CD4-positive, alpha-beta memory T cell (primary cell): ENCODE data around the gene MYO3A. TPM values are rescaled to one million over a fixed set of nuclear protein-coding genes. Genes with fewer than 3 reads are reported as not detected.

ENCODE experiments used
- CTCF ChIA-PET: fragments of 350-600 bp; sonication (Branson Sonifier 250); formaldehyde crosslinking; loops from one replicate; lab custom pipeline; 2021; ENCODE audit warnings: inconsistent platforms; ENCODE audit not compliant: partially characterized antibody; lab: Charles Lee
- POLR2A ChIA-PET: fragments of 350-600 bp; sonication (Branson Sonifier 250); formaldehyde crosslinking; loops from one replicate; lab custom pipeline; 2021; ENCODE audit not compliant: partially characterized antibody; lab: Charles Lee
- DNase-seq, 5 donors: peaks; one replicate each; pipeline versions ENCODE4 v3.0.0 to v3.0.0-alpha.2; 2020 to 2022; ENCODE audit warnings: mixed read lengths in 1 of 5
- H3K27ac ChIP-seq: one replicate; pipeline ENCODE4 v1.7.0; 2013; ENCODE audit warnings: low read depth, low read length
- H3K27me3 ChIP-seq: 2 replicates; pipeline ENCODE4 v1.7.0; 2013; ENCODE audit warnings: mild to moderate bottlenecking, low read length, moderate library complexity; ENCODE audit not compliant: insufficient read depth
- H3K36me3 ChIP-seq: 2 replicates; pipeline ENCODE4 v1.7.0; 2013; ENCODE audit warnings: mild to moderate bottlenecking, low read length, moderate library complexity; ENCODE audit not compliant: insufficient read depth
- H3K4me1 ChIP-seq: 2 replicates; pipeline ENCODE4 v1.7.0; 2013; ENCODE audit warnings: mild to moderate bottlenecking, low read length, moderate library complexity; ENCODE audit not compliant: insufficient read depth
- H3K4me3 ChIP-seq, 2 donors: one replicate each; pipeline ENCODE4 v1.7.0; 2013; ENCODE audit warnings: low read length in 2 of 2, mild to moderate bottlenecking in 1 of 2
- H3K9me3 ChIP-seq, 2 donors: one replicate each; pipeline ENCODE4 v1.7.0; 2013; ENCODE audit warnings: low read length in 2 of 2, control low read depth in 1 of 2; ENCODE audit not compliant: control insufficient read depth in 1 of 2
- H3K27ac Mint-ChIP-seq, 7 donors: one replicate each; pipeline ENCODE4 v1.8.0; 2020 to 2021; ENCODE audit warnings: mixed read lengths in 7 of 7, mild to moderate bottlenecking in 6 of 7, inconsistent platforms in 3 of 7, moderate library complexity in 3 of 7
- H3K27me3 Mint-ChIP-seq, 2 donors: one replicate each; pipeline ENCODE4 v1.8.0; 2020 to 2021; ENCODE audit warnings: mixed read lengths in 2 of 2
- H3K36me3 Mint-ChIP-seq, 2 donors: one replicate each; pipeline ENCODE4 v1.8.0; 2020 to 2021; ENCODE audit warnings: mixed read lengths in 2 of 2, inconsistent platforms in 1 of 2, mild to moderate bottlenecking in 1 of 2
- H3K4me1 Mint-ChIP-seq, 4 donors: one replicate each; pipeline ENCODE4 v1.8.0; 2020 to 2021; ENCODE audit warnings: mixed read lengths in 4 of 4, mild to moderate bottlenecking in 1 of 4
- H3K4me3 Mint-ChIP-seq, 8 donors: one replicate each; pipeline ENCODE4 v1.8.0; 2020 to 2021; ENCODE audit warnings: mixed read lengths in 8 of 8, mild to moderate bottlenecking in 7 of 8, moderate library complexity in 6 of 8, inconsistent platforms in 3 of 8
- H3K9me3 Mint-ChIP-seq, 8 donors: one replicate each; pipeline ENCODE4 v1.8.0; 2020 to 2021; ENCODE audit warnings: mixed read lengths in 8 of 8, mild to moderate bottlenecking in 5 of 8, inconsistent platforms in 3 of 8, moderate library complexity in 1 of 8
- intact Hi-C: fragments of 100-400 bp; cut with micrococcal nuclease; formaldehyde crosslinking; loops from one replicate; pipeline ENCODE4 v1.15.1; 2023
- polyA plus RNA-seq, 2 donors: library from polyadenylated mRNA; unstranded; fragments of 300-500 nt; fragmentation: Illumina TruSeq; gene quantifications; one replicate each; pipeline ENCODE4 v1.2.3, GENCODE V29; 2021
- total RNA-seq, 2 experiments: library from RNA; stranded (reverse); gene quantifications; one replicate each; pipeline ENCODE4 v1.2.3, GENCODE V29; 2021

MYO3A gene
- total and polyA plus RNA-seq, 4 experiments from 2014 or later: not detected

GRCh38 chr10:25974897-25975459, 40.9 kb downstream of the MYO3A start:
- CTCF ChIA-PET: no interaction called here
- Mint-ChIP-seq H3K27ac (no peak overlapping the region), H3K4me3 (no peak overlapping the region)

GRCh38 chr10:25978771-25979170, 44.7 kb downstream of the MYO3A start:
- Histone ChIP-seq H3K27me3 (no peaks in the 10 kb centered on the region), H3K9me3 (no peaks in the 10 kb centered on the region), H3K4me1 (no peaks in the 10 kb centered on the region), H3K27ac (no peak overlapping the region), H3K4me3 (no peak overlapping the region), H3K36me3 (no peaks in the 10 kb centered on the region)
- no peak for DNase-seq
- ChIA-PET POLR2A (no interaction called here), CTCF (no interaction called here)
- Mint-ChIP-seq H3K27ac (no peak overlapping the region), H3K4me3 (no peak overlapping the region), H3K36me3 (no peaks in the 10 kb centered on the region), H3K9me3 (peaks cover 0 to 11% (median 6%) of the 10 kb centered on the region in 8 donors), H3K4me1 (no peaks in the 10 kb centered on the region), H3K27me3 (peaks cover 0 to 2% of the 10 kb centered on the region in 2 donors)
- intact Hi-C loops: no loop called here

More at GRCh38 chr10:25974897-25975459, 40.9 kb downstream of the MYO3A start:
- Mint-ChIP-seq H3K27me3 (no peaks in the 10 kb centered on the region), H3K9me3 (no peaks in the 10 kb centered on the region), H3K36me3 (no peaks in the 10 kb centered on the region), H3K4me1 (no peaks in the 10 kb centered on the region)
- Histone ChIP-seq H3K4me1 (no peaks in the 10 kb centered on the region), H3K4me3 (no peak overlapping the region), H3K36me3 (no peaks in the 10 kb centered on the region), H3K27ac (no peak overlapping the region), H3K9me3 (no peaks in the 10 kb centered on the region), H3K27me3 (no peaks in the 10 kb centered on the region)
- no peak for DNase-seq
- intact Hi-C loops: no loop called here
- POLR2A ChIA-PET: no interaction called here

DNA sequence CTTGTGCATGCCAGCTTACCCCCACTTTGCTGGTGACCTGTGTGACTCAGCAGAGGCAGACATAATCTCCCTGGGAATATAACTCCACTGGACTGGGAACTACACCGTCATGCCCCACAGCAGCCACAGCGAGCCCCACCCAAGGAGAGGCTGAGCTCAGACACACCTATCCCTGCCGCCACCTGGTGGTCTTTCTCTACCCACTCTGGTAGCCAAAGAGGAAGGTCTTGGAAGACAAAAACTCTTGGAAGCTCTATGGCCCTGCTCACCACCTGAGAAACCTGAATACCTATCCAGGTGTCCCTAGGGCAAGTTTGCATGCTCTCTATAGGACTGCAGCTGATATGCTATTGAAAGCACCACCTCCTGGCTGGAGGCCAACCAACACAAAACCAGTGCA, 48.1 kb downstream of the MYO3A start:
- H3K27me3 Mint-ChIP-seq: peaks cover 0 to 2% of the 10 kb centered on the region in 2 donors
- intact Hi-C loops: no loop called here
- ChIA-PET POLR2A (no interaction called here), CTCF (no interaction called here)
- no peaks in the 10 kb centered on the region for H3K4me1 Mint-ChIP-seq
- no peak overlapping the region for H3K4me3 ChIP-seq
- H3K4me3 Mint-ChIP-seq: no peak overlapping the region
- H3K36me3 ChIP-seq: no peaks in the 10 kb centered on the region
- H3K4me1 ChIP-seq: no peaks in the 10 kb centered on the region
- H3K9me3 Mint-ChIP-seq: peaks cover 0 to 15% (median 10%) of the 10 kb centered on the region in 8 donors
- no peak overlapping the region for H3K27ac Mint-ChIP-seq
- DNase-seq: no peak
- H3K9me3 ChIP-seq: no peaks in the 10 kb centered on the region
- no peaks in the 10 kb centered on the region for H3K27me3 ChIP-seq
- H3K27ac ChIP-seq: no peak overlapping the region
- no peaks in the 10 kb centered on the region for H3K36me3 Mint-ChIP-seq

DNA sequence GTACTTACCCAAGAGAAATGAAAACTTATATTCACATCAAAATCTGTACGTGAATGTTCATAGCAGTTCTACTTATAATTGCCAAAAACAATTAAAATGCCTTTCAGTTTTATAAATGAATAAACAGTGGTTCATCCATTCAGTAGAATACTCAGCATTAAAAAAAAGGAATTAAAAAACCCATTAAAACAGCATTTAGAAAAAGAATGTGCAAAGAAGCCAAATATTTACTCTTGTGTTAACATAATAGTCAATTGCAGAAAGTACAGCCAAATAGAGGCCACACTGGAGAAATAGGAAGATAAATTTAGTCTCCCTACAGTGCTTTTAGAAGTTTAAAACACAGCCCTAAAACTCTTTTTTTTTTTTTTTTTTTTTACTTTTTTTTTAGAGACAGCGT, 54.6 kb downstream of the MYO3A start:
- H3K27ac Mint-ChIP-seq: no peak overlapping the region

GRCh38 chr10:25989951-25990350, 55.9 kb downstream of the MYO3A start:
- no peaks in the 10 kb centered on the region for H3K36me3 Mint-ChIP-seq
- H3K4me1 ChIP-seq: no peaks in the 10 kb centered on the region
- H3K27me3 Mint-ChIP-seq: no peaks in the 10 kb centered on the region
- CTCF ChIA-PET: no interaction called here
- H3K27me3 ChIP-seq: no peaks in the 10 kb centered on the region
- no peaks in the 10 kb centered on the region for H3K4me1 Mint-ChIP-seq
- H3K9me3 Mint-ChIP-seq: peaks cover 0 to 5% (median under 1%) of the 10 kb centered on the region in 8 donors
- H3K9me3 ChIP-seq: no peaks in the 10 kb centered on the region
- DNase-seq: no peak
- no peak overlapping the region for H3K27ac ChIP-seq
- no peak overlapping the region for H3K27ac Mint-ChIP-seq
- H3K36me3 ChIP-seq: no peaks in the 10 kb centered on the region
- intact Hi-C loops: no loop called here
- H3K4me3 Mint-ChIP-seq: no peak overlapping the region
- POLR2A ChIA-PET: no interaction called here
- no peak overlapping the region for H3K4me3 ChIP-seq

More for the DNA sequence above, 54.6 kb downstream of the MYO3A start:
- no peak for DNase-seq
- ChIA-PET CTCF (interaction anchor here (0.7 kb wide), 1 partner anchor 11 kb away, joined by 4 read pairs; no protein-coding TSS in a partner anchor), POLR2A (no interaction called here)
- no peak overlapping the region for H3K4me3 Mint-ChIP-seq
- no peak overlapping the region for H3K4me3 ChIP-seq
- H3K4me1 ChIP-seq: no peaks in the 10 kb centered on the region
- H3K9me3 ChIP-seq: no peaks in the 10 kb centered on the region
- no peaks in the 10 kb centered on the region for H3K36me3 ChIP-seq
- H3K27me3 Mint-ChIP-seq: no peaks in the 10 kb centered on the region
- H3K27me3 ChIP-seq: no peaks in the 10 kb centered on the region
- intact Hi-C loops: no loop called here
- H3K9me3 Mint-ChIP-seq: peaks cover 0 to 12% (median 4%) of the 10 kb centered on the region in 8 donors
- no peak overlapping the region for H3K27ac ChIP-seq
- H3K36me3 Mint-ChIP-seq: no peaks in the 10 kb centered on the region
- no peaks in the 10 kb centered on the region for H3K4me1 Mint-ChIP-seq

DNA sequence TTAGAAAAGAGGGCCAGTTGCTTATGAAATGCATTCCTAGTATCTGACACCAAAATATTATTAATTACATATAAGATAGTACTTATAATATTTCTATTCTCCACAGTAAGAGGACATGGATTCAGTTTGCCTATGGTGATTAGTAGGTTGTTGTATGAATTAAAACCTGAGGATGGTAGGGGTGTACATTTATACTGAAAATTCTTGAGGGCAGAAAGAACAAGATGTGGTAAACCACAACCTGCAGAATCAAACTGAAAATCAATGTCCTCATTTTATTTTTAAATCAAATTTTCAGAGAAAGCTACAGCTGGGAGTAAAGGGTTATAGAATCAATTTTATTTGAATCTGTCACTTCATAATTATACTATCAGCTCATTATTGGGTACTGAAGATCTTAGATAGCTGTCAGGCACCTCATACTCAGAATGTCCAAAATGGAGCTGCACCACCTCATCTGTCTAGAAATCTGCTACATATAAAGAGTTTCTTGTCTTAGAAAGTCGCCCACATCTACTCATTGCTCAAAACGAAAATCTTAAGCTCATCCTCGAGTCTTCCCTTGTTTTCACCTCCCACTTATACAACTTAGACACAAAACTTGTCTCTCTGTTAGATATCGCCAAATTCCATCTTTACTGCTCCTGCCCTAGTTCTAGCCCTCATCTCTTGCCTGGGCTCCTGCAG, 65.4 kb downstream of the MYO3A start:
- H3K36me3 ChIP-seq: no peaks in the 10 kb centered on the region
- H3K27me3 ChIP-seq: no peaks in the 10 kb centered on the region
- POLR2A ChIA-PET: no interaction called here
- Mint-ChIP-seq H3K4me3 (no peak overlapping the region), H3K27me3 (peaks cover 2 to 8% of the 10 kb centered on the region in 2 donors), H3K36me3 (no peaks in the 10 kb centered on the region), H3K27ac (no peak overlapping the region), H3K9me3 (peaks cover 0 to 3% (median 0%) of the 10 kb centered on the region in 8 donors), H3K4me1 (peaks cover 0 to 3% (median 0%) of the 10 kb centered on the region in 4 donors)
- H3K9me3 ChIP-seq: no peaks in the 10 kb centered on the region
- no peaks in the 10 kb centered on the region for H3K4me1 ChIP-seq
- DNase-seq: no peak
- CTCF ChIA-PET: interaction anchor here (0.6 kb wide), 1 partner anchor 10 kb away, joined by 4 read pairs; no protein-coding TSS in a partner anchor
- no peak overlapping the region for H3K4me3 ChIP-seq
- no peak overlapping the region for H3K27ac ChIP-seq
- intact Hi-C loops: no loop called here

DNA sequence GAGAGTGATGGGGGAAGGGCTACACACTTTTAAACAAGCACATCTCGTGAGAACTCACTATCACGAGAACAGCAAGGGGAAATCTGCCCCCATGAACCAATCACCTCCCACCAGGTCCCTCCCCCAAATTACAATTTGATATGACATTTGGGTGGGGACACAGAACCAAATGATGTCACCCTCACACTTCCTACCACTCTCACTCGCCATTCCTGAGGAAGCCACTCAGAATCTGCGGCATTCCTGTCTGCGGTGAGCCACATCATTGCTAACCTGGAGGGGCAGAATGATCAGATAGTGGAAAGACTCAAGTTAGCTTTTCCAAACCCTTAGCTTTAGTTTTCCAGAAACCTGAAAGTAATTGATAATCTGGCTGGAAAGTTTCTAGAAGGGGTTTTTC, 66.9 kb downstream of the MYO3A start:
- no peak overlapping the region for H3K27ac Mint-ChIP-seq
- H3K9me3 Mint-ChIP-seq: peaks cover 0 to 3% (median 0%) of the 10 kb centered on the region in 8 donors
- Histone ChIP-seq H3K4me3 (no peak overlapping the region), H3K27ac (no peak overlapping the region), H3K4me1 (no peaks in the 10 kb centered on the region), H3K9me3 (no peaks in the 10 kb centered on the region), H3K36me3 (no peaks in the 10 kb centered on the region), H3K27me3 (no peaks in the 10 kb centered on the region)
- no peaks in the 10 kb centered on the region for H3K36me3 Mint-ChIP-seq
- H3K27me3 Mint-ChIP-seq: peaks cover 2 to 8% of the 10 kb centered on the region in 2 donors
- H3K4me3 Mint-ChIP-seq: no peak overlapping the region
- peaks cover 0 to 3% (median 0%) of the 10 kb centered on the region in 4 donors for H3K4me1 Mint-ChIP-seq
- DNase-seq: no peak
- POLR2A ChIA-PET: no interaction called here
- intact Hi-C loops: no loop called here
- CTCF ChIA-PET: no interaction called here
